K562 (cell line): ENCODE results near the gene CD79A. TPM values are rescaled to one million over a fixed set of nuclear protein-coding genes. Genes with fewer than 3 reads are reported as not detected.

Experiments used
- ADNP ChIP-seq: fragments of 200-800 bp; sonication (Bioruptor generic); IDR thresholded peaks from 2 replicates; pipeline ENCODE4 v1.6.1; 2016; ENCODE audit warnings: missing genetic modification characterization, missing compliant biosample characterization
- ATF4 ChIP-seq: fragments of 450-650 bp; formaldehyde crosslinking; IDR thresholded peaks from 2 replicates; pipeline ENCODE4 v1.4.0; 2022; ENCODE audit warnings: mild to moderate bottlenecking, moderate library complexity
- CEBPG ChIP-seq, 3 experiments: fragments of 200-800 bp in 1 of 3; sonication (Bioruptor generic) in 1 of 3; sonication (generic) in 1 of 3; formaldehyde crosslinking in 1 of 3; IDR thresholded peaks in 2 of 3; conservative IDR thresholded peaks in 1 of 3; 2 replicates each; pipeline versions ENCODE4 v1.6.1 to v1.8.0; 2016 to 2022; ENCODE audit warnings: missing compliant biosample characterization in 2 of 3, missing genetic modification characterization in 2 of 3, mild to moderate bottlenecking in 1 of 3, missing genetic modification reagents in 1 of 3
- CHCHD3 ChIP-seq: fragments of 250-450 bp; sonication (Bioruptor Pico); IDR thresholded peaks from 2 replicates; pipeline ENCODE4 v2.1.2; 2022; ENCODE audit warnings: mild to moderate bottlenecking
- E4F1 ChIP-seq: fragments of 250-450 bp; sonication (Bioruptor Pico); IDR thresholded peaks from 2 replicates; pipeline ENCODE4 v1.5.0; 2021; ENCODE audit warnings: mild to moderate bottlenecking, borderline replicate concordance
- ETV6 ChIP-seq, 3 experiments: fragments of 150-350 bp in 1 of 3; sonication (generic) in 1 of 3; formaldehyde crosslinking in 1 of 3; IDR thresholded peaks; 2 replicates each; pipeline versions ENCODE4 v1.6.1 to v1.8.0; 2014 to 2022; ENCODE audit warnings: borderline replicate concordance in 2 of 3, low read depth in 2 of 3, antibody characterized with exemption in 1 of 3, low read length in 1 of 3, mild to moderate bottlenecking in 1 of 3, missing genetic modification reagents in 1 of 3
- EZH2 ChIP-seq: IDR thresholded peaks from 2 replicates; pipeline ENCODE4 v1.6.1; 2012; ENCODE audit warnings: low read depth, mild to moderate bottlenecking, inconsistent platforms, low read length, borderline replicate concordance
- FOSL1 ChIP-seq: fragments of 200-800 bp; sonication (Bioruptor generic); conservative IDR thresholded peaks from 2 replicates; pipeline ENCODE4 v1.6.1; 2016; ENCODE audit warnings: missing genetic modification characterization, missing compliant biosample characterization
- NFATC3 ChIP-seq: fragments of 450-650 bp; IDR thresholded peaks from 2 replicates; pipeline ENCODE4 v1.6.1; 2017; ENCODE audit warnings: mild to moderate bottlenecking
- PHF20 ChIP-seq: fragments of 450-650 bp; IDR thresholded peaks from 2 replicates; pipeline ENCODE4 v1.6.1; 2018; ENCODE audit not compliant: partially characterized antibody
- RBM14 ChIP-seq: fragments of 200-400 bp; formaldehyde crosslinking; IDR thresholded peaks from 2 replicates; pipeline ENCODE4 v1.6.1; 2018; ENCODE audit warnings: low read depth, mild to moderate bottlenecking, low read length, moderate library complexity, borderline replicate concordance; ENCODE audit not compliant: insufficient read depth
- RFX5 ChIP-seq: IDR thresholded peaks from 2 replicates; pipeline ENCODE4 v1.6.1; 2011; ENCODE audit warnings: low read depth, mild to moderate bottlenecking, improper control_type of control experiment, low read length
- SREBF2 ChIP-seq: sonication (generic); formaldehyde crosslinking; IDR thresholded peaks from 2 replicates; pipeline ENCODE4 v1.4.0; 2020; ENCODE audit warnings: mild to moderate bottlenecking, missing genetic modification reagents
- TSC22D4 ChIP-seq: fragments of 450-650 bp; IDR thresholded peaks from 2 replicates; pipeline ENCODE4 v1.6.1; 2016; ENCODE audit warnings: missing genetic modification characterization, missing biosample characterization, control low read depth
- ZBTB43 ChIP-seq: sonication (generic); formaldehyde crosslinking; IDR thresholded peaks from 2 replicates; pipeline ENCODE4 v1.8.0; 2023; ENCODE audit warnings: mild to moderate bottlenecking, missing genetic modification reagents
- ZNF589 ChIP-seq: fragments of 200-800 bp; sonication (Bioruptor generic); IDR thresholded peaks from 2 replicates; pipeline ENCODE4 v1.6.1; 2016; ENCODE audit warnings: low read depth, missing genetic modification characterization, missing compliant biosample characterization
- ZNF778 ChIP-seq: fragments of 450-650 bp; formaldehyde crosslinking; IDR thresholded peaks from 2 replicates; pipeline ENCODE4 v1.4.0; 2020; ENCODE audit warnings: mild to moderate bottlenecking, moderate library complexity
- polyA plus RNA-seq, 8 experiments: library from polyadenylated mRNA; depleted of rRNA in 4 of 8; stranded (reverse) in 5 of 8; unstranded in 3 of 8; fragments of >200 nt; fragmentation: Nextera tagmentation in 2 of 8; fragmentation: Illumina TruSeq in 1 of 8; extraction: Ambion mirVana in 2 of 8; extraction: Trizol in 1 of 8; gene quantifications; 2 replicates each; pipeline versions ENCODE4 v1.2.1 to v1.2.3, GENCODE V29; 2011 to 2014; ENCODE audit warnings: inconsistent platforms in 1 of 8, missing spikeins in 1 of 8
- total RNA-seq, 7 experiments: library from RNA; depleted of rRNA in 6 of 7; stranded (reverse); fragments of >200 nt in 6 of 7; fragmentation: Illumina TruSeq in 2 of 7; extraction: Trizol in 2 of 7; gene quantifications; 2 replicates each; pipeline versions ENCODE4 v1.2.1 to v1.2.3, GENCODE V29; 2011 to 2021; ENCODE audit warnings: low replicate concordance in 1 of 7
- TF ChIP-seq, protein P1 (sequence below): fragments of 450-650 bp; conservative IDR thresholded peaks from 2 replicates; pipeline ENCODE4 v1.6.1; 2016; ENCODE audit warnings: missing genetic modification characterization, low read depth, mild to moderate bottlenecking, missing compliant biosample characterization, moderate library complexity

Gene CD79A
- total and polyA plus RNA-seq, 9 of the 15 experiments (the other 6 are each of a cell fraction or from before 2014, with no cell fraction given), result 0.04 to 0.72 (median 0.17) TPM; not detected in 3

DNA sequence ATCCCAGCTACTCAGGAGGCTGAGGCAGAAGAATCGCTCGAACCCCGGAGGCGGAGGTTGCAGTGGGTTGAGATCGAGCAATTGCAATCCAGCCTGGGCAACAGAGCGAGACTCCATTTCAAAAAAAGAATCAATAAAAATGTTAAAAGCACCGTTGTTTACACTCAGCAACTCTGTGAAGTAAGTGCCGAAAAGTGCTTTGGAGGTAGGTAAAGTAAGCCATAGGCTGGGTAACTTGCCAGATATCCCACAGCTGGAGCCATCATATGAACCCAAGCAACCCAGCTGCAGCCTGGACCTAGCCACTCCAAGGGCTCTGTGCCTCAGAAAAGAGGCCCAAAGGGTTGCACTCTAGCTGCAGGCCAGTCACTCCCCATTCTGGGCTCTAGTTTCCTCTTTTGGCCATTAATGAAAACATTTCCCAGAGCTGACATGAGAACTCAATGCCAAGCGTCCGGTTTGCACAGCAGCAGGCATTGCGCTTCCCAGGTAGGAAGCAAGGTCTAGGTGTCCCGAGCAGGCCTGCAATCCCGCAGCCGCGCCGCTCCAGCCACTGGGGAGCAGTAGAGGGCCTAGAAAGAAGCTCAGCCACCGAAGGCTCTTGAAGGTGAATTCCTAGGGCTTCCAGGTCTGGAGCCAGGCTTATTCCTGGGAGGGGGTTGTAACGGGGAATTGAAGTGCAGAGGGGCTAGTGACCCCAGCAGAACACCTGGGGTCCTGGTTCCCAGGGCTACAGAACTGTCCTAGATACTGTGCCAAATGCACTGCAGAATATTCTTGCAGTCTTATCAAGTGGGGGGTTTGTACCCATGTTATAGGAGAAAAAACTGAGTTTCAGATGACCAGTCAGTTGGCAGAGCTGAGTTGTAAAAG, 4.1 kb upstream of the CD79A start (continued):
- no peak for TF ChIP-seq ETV6 (IDR thresholded peaks at IDR 0.05; ENCODE audit: borderline replicate concordance in 1 of 2, low read depth in 2 of 2, low read length in 1 of 2)
- TF ChIP-seq ETV6 (CRISPR knock-in tag; IDR thresholded peaks at IDR 0.05; ENCODE audit: borderline replicate concordance), result no peak
- TF ChIP-seq ZNF589 (CRISPR knock-in tag), result no peak
- no peak for TF ChIP-seq FOSL1
- TF ChIP-seq ADNP (tag), result no peak
- no peak for TF ChIP-seq CHCHD3 (CRISPR knock-in tag)
- TF ChIP-seq PHF20, result no peak
- no peak for TF ChIP-seq ZBTB43
- no peak for TF ChIP-seq RBM14
- no peak for TF ChIP-seq E4F1 (CRISPR knock-in tag)
- TF ChIP-seq CEBPG (CRISPR knock-in tag; IDR thresholded peaks at IDR 0.05), result no peak
- no peak for TF ChIP-seq CEBPG (tag; conservative IDR thresholded peaks at IDR 0.05 in 1 of 2, IDR thresholded peaks at IDR 0.05 in 1 of 2)
- no peak for TF ChIP-seq NFATC3
- TF ChIP-seq SREBF2 (CRISPR knock-in tag), result no peak
- TF ChIP-seq, protein P1, sequence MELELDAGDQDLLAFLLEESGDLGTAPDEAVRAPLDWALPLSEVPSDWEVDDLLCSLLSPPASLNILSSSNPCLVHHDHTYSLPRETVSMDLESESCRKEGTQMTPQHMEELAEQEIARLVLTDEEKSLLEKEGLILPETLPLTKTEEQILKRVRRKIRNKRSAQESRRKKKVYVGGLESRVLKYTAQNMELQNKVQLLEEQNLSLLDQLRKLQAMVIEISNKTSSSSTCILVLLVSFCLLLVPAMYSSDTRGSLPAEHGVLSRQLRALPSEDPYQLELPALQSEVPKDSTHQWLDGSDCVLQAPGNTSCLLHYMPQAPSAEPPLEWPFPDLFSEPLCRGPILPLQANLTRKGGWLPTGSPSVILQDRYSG, result no peak
- TF ChIP-seq ZNF778 (CRISPR knock-in tag), result no peak
- TF ChIP-seq EZH2, result no peak
- TF ChIP-seq TSC22D4 (tag), result no peak
- no peak for TF ChIP-seq RFX5
- TF ChIP-seq ATF4, result no peak
